Mesenteric fat pad (tissue), 1 donor: Measurements from ENCODE around the gene TECR. TPM values are rescaled to one million over a fixed set of nuclear protein-coding genes. Genes with fewer than 3 reads are reported as not detected.
"Not testable (repeated sequence)": the region's sequence is repeated elsewhere in the genome, so short reads cannot be mapped to it uniquely, and the experiment has no call there.

Experiments
- DNase-seq: peaks from one replicate; pipeline ENCODE4 v3.0.0-alpha.2; 2020; ENCODE audit warnings: low spot score
- total RNA-seq: library from RNA; stranded (reverse); fragmentation: NEBNext Ultra II Directional; extraction: Animal tissue kit (Norgen Biotek cat#: 25700); gene quantifications from one replicate; pipeline ENCODE4 v1.2.1, GENCODE V29; 2021
- donor health status: DM: yes; HTN: yes; CAD: no.

Gene TECR
- total RNA-seq, 1 donor from 2014 or later = 119 TPM

GRCh38 chr19:14533450-14533849, 4.1 kb downstream of the TECR start:
- DNase-seq = no peak

GRCh38 chr19:14536926-14537692, 7.7 kb downstream of the TECR start:
- DNase-seq = no peak

- DNase-seq = no peak
Measured at GRCh38 chr19:14540741-14541525, 11.5 kb downstream of the TECR start.

- not testable (repeated sequence) for DNase-seq
Measured at GRCh38 chr19:14541979-14542378, 12.6 kb downstream of the TECR start.

GRCh38 chr19:14542711-14543328, 13.4 kb downstream of the TECR start:
- DNase-seq = no peak

- DNase-seq = no peak
Measured at GRCh38 chr19:14544047-14544446, 14.7 kb downstream of the TECR start.

GRCh38 chr19:14544977-14545715, 15.8 kb downstream of the TECR start:
- DNase-seq = no peak

GRCh38 chr19:14545716-14546082, 16.3 kb downstream of the TECR start:
- no peak for DNase-seq

GRCh38 chr19:14550201-14550754, 20.9 kb downstream of the TECR start:
- DNase-seq = no peak

GRCh38 chr19:14551134-14552005, 22.0 kb downstream of the TECR start:
- not testable (repeated sequence) for DNase-seq

GRCh38 chr19:14552006-14552360, 22.6 kb downstream of the TECR start:
- DNase-seq = not testable (repeated sequence)

GRCh38 chr19:14553042-14553938, 23.9 kb downstream of the TECR start:
- DNase-seq = no peak

- no peak for DNase-seq
Measured at GRCh38 chr19:14553939-14554243, 24.5 kb downstream of the TECR start.

GRCh38 chr19:14554382-14554812, 25.0 kb downstream of the TECR start:
- no peak for DNase-seq

GRCh38 chr19:14555918-14556661, 26.7 kb downstream of the TECR start:
- no peak for DNase-seq

- peak; percentile 94 for DNase-seq
Measured at GRCh38 chr19:14556662-14557188, 27.3 kb downstream of the TECR start.

GRCh38 chr19:14558370-14559066, 29.1 kb downstream of the TECR start:
- DNase-seq = no peak
